OCI-LY1 (cell line): ENCODE results near the gene NCOA5.

Experiments used
- CTCF ChIP-seq: fragments of 200-600 bp; sonication (generic), shearing (Covaris generic); IDR thresholded peaks from 2 replicates; pipeline ENCODE4 v1.5.1; 2017; ENCODE audit warnings: mild to moderate bottlenecking, antibody characterized with exemption, low read length, moderate library complexity, mixed read lengths
- EZH2 ChIP-seq: fragments of 200-600 bp; sonication (generic), shearing (Covaris generic); IDR thresholded peaks from 2 replicates; pipeline ENCODE4 v1.8.0; 2017; ENCODE audit warnings: borderline replicate concordance, mixed run types, mild to moderate bottlenecking, antibody characterized with exemption, low read length, moderate library complexity, mixed read lengths

- TF ChIP-seq CTCF (no peak), EZH2 (no peak)
Observed at GRCh38 chr20:46058599-46059281, 31.0 kb downstream of the NCOA5 start.
